HG03196 (cell line): Measurements from ENCODE around the gene WWOX.

Experiments used
- ATAC-seq: cut with Tn5 transposase; IDR thresholded peaks from one replicate; pipeline ENCODE4 v1.9.1; 2021; ENCODE audit not compliant: unreplicated experiment

Gene WWOX

DNA sequence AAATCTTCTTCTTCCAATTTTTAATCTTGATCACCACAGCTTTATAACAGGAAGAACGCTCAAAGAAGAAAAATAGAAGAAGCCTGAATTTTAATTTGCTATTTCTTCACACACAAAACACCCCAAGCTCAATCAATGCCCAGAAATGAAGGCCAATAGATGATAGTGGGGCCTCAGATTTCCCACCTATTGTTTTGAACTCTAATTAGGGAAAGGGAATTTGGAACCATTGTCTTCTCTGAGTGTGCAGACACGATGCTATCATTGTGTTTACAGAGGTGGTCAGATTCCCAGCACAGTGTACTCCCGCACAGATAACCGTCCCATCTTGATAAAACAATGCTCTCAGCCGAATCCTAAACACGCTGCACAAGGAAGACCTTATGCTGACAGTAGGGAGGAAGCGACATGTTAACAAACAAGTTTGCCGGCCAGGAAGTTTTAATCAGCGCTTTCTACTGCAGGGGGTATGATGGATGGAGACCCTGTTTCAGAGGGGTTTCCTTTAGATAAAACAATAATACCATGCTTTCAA lies 816.4 kb downstream of the WWOX start:
- ATAC-seq, result no peak

DNA sequence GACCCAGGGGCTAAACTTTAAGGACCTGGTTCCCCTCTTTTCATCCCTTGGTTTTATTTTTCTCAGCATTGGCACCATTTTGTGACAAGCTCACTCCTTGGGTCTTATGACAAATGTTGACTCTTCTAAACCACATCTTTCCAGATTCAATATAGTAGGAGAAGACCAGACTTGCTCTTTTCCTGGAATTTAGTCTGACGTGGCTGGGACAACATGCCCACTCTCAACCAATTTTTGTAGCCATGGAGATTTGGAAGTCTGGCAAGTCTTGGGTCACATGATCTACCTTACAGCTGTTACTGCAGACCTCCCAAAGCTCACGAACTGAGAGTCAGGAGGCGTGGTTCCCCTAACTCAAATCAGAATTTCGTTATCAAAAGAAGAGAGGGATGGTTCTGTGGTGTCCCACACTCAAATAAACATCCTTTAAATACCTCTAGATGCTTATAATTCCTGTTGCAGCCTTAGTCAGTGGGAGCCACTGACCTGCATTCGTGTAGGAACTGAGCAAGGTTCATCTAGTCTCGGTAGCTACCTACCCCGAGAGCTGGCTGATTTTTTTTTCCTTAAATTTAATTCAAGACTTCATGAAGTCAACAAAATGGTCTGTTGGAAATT lies 817.6 kb downstream of the WWOX start:
- ATAC-seq, result no peak

DNA sequence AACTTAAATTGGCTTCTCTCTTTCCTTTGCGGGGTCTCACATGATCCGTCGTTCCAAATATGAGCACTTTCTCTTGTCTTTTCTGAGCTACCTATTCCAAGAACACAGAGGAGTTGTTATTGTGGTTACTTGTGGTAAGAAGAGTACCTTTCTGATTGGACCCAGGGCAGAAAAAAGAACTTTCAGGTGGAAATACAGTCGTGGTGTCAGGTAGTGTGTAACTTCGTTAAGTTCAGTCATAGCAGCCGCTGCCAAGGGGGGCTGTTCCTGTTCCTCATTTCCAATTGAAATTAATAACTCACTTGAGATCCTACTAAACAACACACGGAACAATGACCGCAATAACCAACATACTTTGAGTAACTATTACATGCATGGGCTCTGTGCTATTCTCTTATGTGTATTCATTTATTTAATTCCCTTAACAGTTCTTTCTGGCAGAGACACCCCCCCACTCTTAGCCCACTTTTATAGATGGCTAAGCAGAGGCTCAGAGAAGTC lies 819.4 kb downstream of the WWOX start:
- no peak for ATAC-seq

- ATAC-seq, result no peak
Observed at GRCh38 chr16:78919852-78920251, 820.4 kb downstream of the WWOX start.

DNA sequence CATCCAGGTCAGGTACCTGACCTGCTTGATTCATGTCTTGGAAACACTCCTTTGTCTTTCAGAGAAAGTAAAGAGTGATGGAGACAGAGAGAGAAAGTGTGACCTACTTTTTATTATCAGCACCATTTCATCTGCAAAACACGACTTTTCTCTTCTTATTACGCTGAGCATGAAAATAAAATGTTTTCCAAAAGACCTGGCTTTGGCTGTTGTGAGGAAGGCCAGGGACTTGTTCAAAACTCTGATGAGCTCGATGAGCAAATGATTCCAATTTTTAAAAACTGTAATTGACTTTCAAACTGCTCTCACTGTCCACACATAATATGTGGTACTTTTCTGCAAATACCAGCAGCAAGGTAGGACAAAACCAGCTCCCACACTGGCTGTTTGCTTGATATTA lies 821.2 kb downstream of the WWOX start:
- no peak for ATAC-seq

GRCh38 chr16:78925083-78925767 lies 825.8 kb downstream of the WWOX start:
- no peak for ATAC-seq

DNA sequence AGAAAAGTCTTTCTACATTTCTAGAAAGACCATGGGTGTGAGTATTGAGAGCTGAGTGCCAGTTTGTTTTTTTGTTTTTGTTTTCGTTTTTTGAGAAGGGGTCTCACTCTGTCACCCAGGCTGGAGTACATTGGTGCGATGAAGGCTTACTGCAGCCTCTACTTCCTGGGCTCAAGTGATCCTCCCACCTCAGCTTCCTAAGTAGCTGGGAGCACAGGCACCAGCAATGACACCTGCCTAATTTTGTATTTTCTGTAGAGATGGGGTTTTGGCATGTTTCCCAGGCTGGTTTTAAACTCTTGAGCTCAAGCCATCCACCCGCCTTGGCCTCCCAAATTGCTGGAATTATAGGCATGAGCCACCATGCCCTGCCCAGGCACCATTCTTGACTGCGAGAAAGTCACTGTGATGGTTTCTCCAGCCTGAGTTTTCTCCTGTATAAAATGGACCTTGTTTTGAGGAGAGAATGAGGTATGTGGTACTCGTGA lies 827.3 kb downstream of the WWOX start:
- no peak for ATAC-seq

- ATAC-seq, result no peak
Observed at GRCh38 chr16:78927766-78928165, 828.3 kb downstream of the WWOX start.

DNA sequence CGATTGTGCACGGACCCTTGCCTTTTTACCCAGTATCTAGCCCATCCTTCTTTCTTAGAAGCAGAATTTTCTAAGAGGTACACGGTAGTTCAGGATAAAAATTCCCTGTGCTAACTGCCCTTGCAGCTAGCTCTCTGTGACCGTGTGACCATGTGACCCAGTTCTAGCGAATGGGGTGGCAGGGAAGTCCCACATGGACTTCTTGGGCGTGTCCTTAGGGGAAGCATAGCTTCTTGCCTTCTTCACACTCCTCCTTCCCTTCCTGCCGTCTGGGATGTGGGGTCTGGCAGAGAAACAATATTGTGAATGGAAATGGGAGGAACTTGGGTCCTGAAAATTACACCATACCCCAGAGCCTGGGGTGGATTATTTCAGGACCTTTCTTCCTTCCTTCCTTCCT lies 830.4 kb downstream of the WWOX start:
- ATAC-seq, result no peak

DNA sequence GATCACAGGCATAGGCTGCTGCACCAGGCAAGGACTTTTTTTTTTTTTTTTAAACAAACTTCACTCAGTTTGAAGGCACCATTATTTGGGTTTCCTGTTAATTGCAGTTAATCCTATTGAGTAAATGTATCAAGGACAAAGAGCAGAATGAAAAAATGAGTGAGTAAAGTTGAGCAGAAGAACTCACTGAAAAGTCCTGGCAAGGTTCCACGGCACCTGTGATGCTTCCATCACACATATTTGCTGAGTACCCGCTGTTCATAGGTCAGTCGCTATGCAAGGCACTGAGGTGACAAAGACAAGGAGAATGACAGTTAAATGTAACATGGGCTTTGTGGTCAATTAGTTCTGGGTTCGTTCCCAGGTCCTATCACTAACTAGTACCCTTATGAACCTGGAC lies 831.1 kb downstream of the WWOX start:
- ATAC-seq, result no peak

DNA sequence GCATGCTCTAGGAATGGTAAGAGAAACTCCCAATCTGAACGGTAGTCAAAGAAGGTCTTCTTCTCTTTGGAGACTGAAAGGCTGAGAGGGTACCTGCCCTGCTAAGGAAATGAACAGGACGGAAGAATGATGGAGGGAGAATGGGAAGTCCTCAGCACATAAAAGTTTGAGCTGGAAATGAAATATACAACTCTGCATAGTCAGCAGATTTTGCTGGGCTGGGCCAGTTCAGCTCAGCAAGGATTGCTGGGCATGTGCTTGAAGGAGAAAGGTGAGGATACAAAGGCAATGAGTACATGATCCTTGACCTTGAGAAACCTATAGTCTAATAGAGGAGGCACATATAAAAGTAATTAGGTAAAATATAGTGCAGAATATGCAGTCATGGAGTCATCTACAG lies 831.8 kb downstream of the WWOX start:
- ATAC-seq, result no peak

DNA sequence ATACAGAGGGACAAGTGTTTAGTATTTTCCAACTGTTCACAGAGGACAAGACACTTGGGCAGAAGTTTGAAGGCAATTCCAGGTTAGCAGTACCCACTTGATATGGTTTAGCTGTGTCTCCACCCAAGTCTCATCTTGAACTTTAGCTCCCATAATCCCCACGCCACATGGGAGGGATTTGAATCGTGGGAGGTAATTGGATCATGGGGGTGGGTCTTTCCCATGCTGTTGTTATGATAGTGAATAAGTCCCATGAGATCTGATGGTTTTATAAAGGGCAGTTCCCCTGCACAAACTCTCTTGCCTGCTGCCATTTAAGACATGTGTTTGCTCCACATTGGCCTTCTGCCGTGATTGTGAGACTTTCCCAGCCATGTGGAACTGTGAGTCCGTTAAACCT lies 832.2 kb downstream of the WWOX start:
- ATAC-seq, result no peak

DNA sequence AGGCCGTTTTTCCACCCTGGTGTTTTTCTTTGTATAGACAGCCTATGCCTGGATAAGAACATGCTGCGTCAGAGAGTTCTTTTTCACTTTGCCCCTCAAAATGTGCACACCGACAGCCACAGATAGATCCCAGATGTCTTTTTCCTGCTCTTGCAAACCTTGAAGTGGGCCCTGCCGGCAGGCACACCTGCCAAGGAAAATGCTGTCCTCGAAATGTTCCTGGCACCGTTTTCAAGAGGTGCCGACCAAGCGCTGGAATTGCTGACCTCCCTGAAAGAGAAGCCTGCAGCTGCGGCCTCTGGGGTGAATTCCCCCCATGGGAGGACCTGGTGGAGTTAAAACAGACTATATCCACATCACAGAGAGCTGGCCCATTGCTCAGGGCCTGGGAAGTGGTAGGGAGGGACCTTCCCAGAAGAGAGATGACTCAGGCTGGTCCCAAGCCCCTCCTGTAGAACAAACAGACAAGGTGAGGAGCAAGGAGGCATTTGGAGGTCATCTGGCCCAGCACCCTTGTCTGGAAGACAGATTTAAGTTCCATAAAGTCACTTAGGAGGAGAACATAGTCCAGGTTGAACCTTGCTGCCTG lies 833.0 kb downstream of the WWOX start:
- no peak for ATAC-seq

- no peak for ATAC-seq
Observed at GRCh38 chr16:78936060-78936459, 836.6 kb downstream of the WWOX start.

GRCh38 chr16:78939597-78939996 lies 840.1 kb downstream of the WWOX start:
- ATAC-seq, result no peak

- ATAC-seq, result no peak
Observed at GRCh38 chr16:78942625-78943245, 843.3 kb downstream of the WWOX start.

GRCh38 chr16:78945336-78945735 lies 845.9 kb downstream of the WWOX start:
- ATAC-seq, result no peak

GRCh38 chr16:78946556-78946955 lies 847.1 kb downstream of the WWOX start:
- ATAC-seq, result no peak

DNA sequence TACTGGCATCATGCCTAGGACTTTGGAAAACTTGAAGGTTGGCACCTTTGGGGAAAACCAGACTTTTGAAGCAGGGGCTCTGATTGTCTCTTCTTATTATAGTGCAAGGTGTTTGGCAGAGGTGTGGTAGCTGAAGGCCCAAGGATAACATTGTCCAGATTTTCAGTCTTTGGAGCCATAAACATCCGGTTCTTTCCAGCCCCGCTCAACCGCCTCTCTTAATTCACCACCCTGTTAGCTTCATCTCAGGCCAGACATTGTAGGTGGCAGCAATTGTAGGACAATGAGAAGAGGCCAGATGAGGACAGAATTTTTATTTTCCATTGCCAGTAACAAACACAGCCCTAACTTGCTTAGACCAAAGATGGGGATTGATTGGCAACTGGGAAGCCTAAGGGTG lies 851.3 kb downstream of the WWOX start:
- no peak for ATAC-seq

- no peak for ATAC-seq
Observed at GRCh38 chr16:78952630-78953029, 853.2 kb downstream of the WWOX start.

DNA sequence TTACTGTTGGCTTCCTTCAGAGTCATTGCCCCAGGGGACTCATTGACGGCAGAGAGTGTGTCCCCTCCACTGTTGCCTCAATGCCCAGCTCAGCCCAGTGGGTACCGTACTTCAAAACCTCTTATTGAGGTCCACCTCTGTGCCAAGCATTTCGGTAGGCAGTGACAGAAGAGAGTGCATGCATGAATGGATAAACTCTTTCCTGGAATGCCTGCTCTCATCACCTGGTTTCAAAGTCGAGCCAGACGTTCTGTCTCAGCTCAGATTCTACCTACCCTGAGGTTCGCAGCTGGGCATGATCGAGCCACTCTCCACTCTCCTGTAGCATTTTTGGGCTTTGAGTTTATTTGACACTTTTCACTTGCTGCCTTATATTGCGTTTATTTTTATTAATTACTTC lies 854.1 kb downstream of the WWOX start:
- no peak for ATAC-seq

DNA sequence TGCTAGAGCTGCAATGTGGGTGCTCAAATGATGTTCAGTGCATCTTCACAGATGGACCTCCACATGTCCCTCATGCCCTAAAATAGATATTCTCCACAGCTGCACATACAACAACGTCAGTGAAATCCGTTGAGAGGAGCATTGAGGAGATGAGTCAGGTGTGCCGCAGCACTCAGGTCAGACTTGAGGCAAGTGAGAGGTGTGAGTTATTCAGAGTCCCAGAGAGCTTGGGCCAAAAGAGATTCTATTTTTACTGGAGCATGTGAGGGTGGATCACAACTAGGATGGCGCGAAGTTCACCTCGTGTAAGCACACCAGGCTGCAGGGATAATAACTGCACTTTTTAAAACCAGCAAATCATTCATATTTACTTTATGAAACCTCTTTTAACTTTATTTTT lies 855.8 kb downstream of the WWOX start:
- ATAC-seq, result no peak
